Thyroid gland (tissue), 4 donors: Measurements from ENCODE around the gene CD300E. TPM values are rescaled to one million over a fixed set of nuclear protein-coding genes. Genes with fewer than 3 reads are reported as not detected.

Experiments used
- DNase-seq, 2 donors: peaks; one replicate each; pipeline ENCODE4 v3.0.0-alpha.2; 2019
- H3K27ac ChIP-seq, 3 donors: fragments of 200-600 bp; sonication (generic); 1 replicate in 2 of 3; 2 replicates in 1 of 3; pipeline ENCODE4 v1.5.1; 2016 to 2019; ENCODE audit warnings: mild to moderate bottlenecking in 1 of 3, moderate library complexity in 1 of 3
- H3K27me3 ChIP-seq: fragments of 200-600 bp; sonication (generic); one replicate; pipeline ENCODE4 v1.5.1; 2019
- H3K36me3 ChIP-seq, 2 donors: fragments of 200-600 bp; sonication (generic); one replicate each; pipeline ENCODE4 v1.5.1; 2016 to 2019
- H3K4me1 ChIP-seq, 2 donors: fragments of 200-600 bp; sonication (generic); one replicate each; pipeline ENCODE4 v1.5.1; 2017 to 2019
- H3K4me3 ChIP-seq, 3 donors: fragments of 200-600 bp; sonication (generic); replicated peaks in 1 of 3; 1 replicate in 2 of 3; 2 replicates in 1 of 3; pipeline ENCODE4 v1.5.1; 2016; ENCODE audit warnings: mild to moderate bottlenecking in 1 of 3
- H3K9me3 ChIP-seq: fragments of 200-600 bp; sonication (generic); one replicate; pipeline ENCODE4 v1.5.1; 2017
- CTCF ChIP-seq, 6 experiments: fragments of 200-600 bp in 3 of 6; fragments of 450-650 bp in 3 of 6; sonication (generic) in 3 of 6; IDR thresholded peaks; one replicate each; pipeline ENCODE4 v1.5.1; 2016 to 2019; ENCODE audit warnings: antibody characterized with exemption in 6 of 6, mild to moderate bottlenecking in 2 of 6, inconsistent platforms in 1 of 6, moderate library complexity in 1 of 6
- POLR2A ChIP-seq, 2 donors: fragments of 450-650 bp; IDR thresholded peaks; one replicate each; pipeline ENCODE4 v1.6.1; 2017; ENCODE audit warnings: antibody characterized with exemption in 2 of 2, mild to moderate bottlenecking in 2 of 2, moderate library complexity in 1 of 2
- WGBS, 2 donors: methylation state at CpG; one replicate each; pipeline ENCODE4 v1.1.5; 2017; 5-methylcytosine and 5-hydroxymethylcytosine counted together
- intact Hi-C: fragments of 100-400 bp; cut with DNase I; formaldehyde crosslinking; loops from one replicate; pipeline ENCODE4 v1.15.1; 2023
- total RNA-seq, 4 donors: library from RNA; depleted of rRNA; stranded (reverse); fragments of >200 nt; gene quantifications; one replicate each; pipeline ENCODE4 v1.2.3, GENCODE V29; 2016

The CD300E gene
- total RNA-seq, 4 donors from 2014 or later, result not detected

- no peaks in the 10 kb centered on the region for H3K27me3 ChIP-seq
- peak in 4 of 6 experiments; percentile 16 to 54 (median 34) for TF ChIP-seq CTCF (IDR thresholded peaks at IDR 0.05)
- no peak for TF ChIP-seq POLR2A (IDR thresholded peaks at IDR 0.05)
- no peaks in the 10 kb centered on the region for H3K9me3 ChIP-seq
- WGBS, 2 donors, result 54 to 60% methylated on average over 12 of the region's 12 CpGs
- peak in 1 of 2 donors; percentile 12 for DNase-seq
- H3K4me1 ChIP-seq, result peaks cover 0 to 31% of the 10 kb centered on the region in 2 donors
- H3K4me3 ChIP-seq, result no peak overlapping the region
- H3K27ac ChIP-seq, result no peak overlapping the region
- intact Hi-C loops, result no loop called here
- no peaks in the 10 kb centered on the region for H3K36me3 ChIP-seq
Observed at GRCh38 chr17:74601944-74602572, 21.5 kb downstream of the CD300E start.

- intact Hi-C loops, result no loop called here
- DNase-seq, result no peak
- no peaks in the 10 kb centered on the region for H3K9me3 ChIP-seq
- H3K27ac ChIP-seq, result no peak overlapping the region
- TF ChIP-seq CTCF (IDR thresholded peaks at IDR 0.05) (no peak), POLR2A (IDR thresholded peaks at IDR 0.05) (no peak)
- WGBS, 2 donors, result 61 to 62% methylated on average over 10 of the region's 10 CpGs
- peaks cover 0 to 17% of the 10 kb centered on the region in 2 donors for H3K4me1 ChIP-seq
- no peaks in the 10 kb centered on the region for H3K36me3 ChIP-seq
- H3K27me3 ChIP-seq, result no peaks in the 10 kb centered on the region
- no peak overlapping the region for H3K4me3 ChIP-seq
Observed at GRCh38 chr17:74599448-74599939, 24.0 kb downstream of the CD300E start.

DNA sequence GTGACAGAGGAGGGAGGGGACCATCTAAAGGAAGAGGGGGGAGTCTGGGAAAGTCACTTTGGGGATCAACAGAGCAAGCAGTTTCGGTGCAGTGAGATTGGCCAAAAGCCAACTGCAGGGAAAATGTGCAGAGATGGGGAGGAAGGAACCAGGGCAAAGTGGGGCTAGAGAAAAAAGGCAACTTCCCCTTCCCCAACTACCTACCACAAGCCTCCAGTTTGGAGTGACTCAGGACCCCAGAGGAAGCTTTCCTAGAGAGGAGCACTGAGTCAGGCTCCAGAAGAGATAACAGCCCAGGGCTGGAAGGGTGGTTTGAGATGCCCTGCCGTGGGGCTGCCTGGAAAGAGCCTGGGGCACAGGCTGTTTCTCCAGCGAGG, 24.5 kb downstream of the CD300E start:
- Histone ChIP-seq H3K27ac (no peak overlapping the region), H3K4me1 (peaks cover 0 to 12% of the 10 kb centered on the region in 2 donors), H3K4me3 (no peak overlapping the region), H3K9me3 (no peaks in the 10 kb centered on the region), H3K36me3 (no peaks in the 10 kb centered on the region), H3K27me3 (no peaks in the 10 kb centered on the region)
- WGBS, 2 donors, result 10 to 16% methylated on average over 2 to 3 of the region's 3 CpGs
- TF ChIP-seq POLR2A (IDR thresholded peaks at IDR 0.05) (no peak), CTCF (IDR thresholded peaks at IDR 0.05) (no peak)
- intact Hi-C loops, result no loop called here
- DNase-seq, result peak in 1 of 2 donors; percentile 14

DNA sequence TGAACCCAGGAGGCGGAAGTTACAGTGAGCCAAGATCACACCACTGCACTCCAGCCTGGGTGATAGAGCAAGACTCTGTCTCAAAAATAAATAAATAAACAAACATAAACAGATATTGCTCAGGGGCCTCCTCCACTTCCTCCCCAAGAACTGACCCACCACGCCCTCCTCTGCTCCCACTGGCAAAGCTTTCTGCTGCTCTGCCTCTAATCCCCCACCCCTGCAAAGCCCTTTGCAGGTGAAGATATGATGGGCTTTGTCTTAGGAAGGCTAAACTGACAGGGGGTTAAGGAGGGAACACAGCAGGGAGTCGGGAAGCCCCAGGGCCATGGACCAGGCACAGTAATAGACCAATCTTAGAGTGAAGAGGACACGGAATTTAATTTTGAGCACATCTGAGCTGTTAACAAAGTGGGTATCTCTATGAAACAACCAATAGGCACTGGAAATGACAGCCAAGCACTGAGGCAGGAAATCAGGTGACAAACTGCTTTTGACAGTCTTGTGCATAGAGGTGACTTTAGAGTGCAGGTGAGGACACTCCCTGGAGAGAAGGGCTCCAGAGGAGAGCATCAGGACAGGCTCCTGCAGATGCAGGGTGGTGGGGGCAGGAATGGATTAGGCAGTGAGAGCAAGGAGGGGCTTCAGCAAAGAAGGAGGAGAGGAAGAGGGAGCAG, 25.1 kb downstream of the CD300E start:
- WGBS, 2 donors, result 76 to 81% methylated on average over 4 of the region's 4 CpGs

More for the DNA sequence above, 25.1 kb downstream of the CD300E start:
- no peak overlapping the region for H3K27ac ChIP-seq
- H3K4me1 ChIP-seq, result peaks cover 0 to 8% of the 10 kb centered on the region in 2 donors
- no peak for DNase-seq
- intact Hi-C loops, result no loop called here
- TF ChIP-seq CTCF (IDR thresholded peaks at IDR 0.05) (no peak), POLR2A (IDR thresholded peaks at IDR 0.05) (no peak)
- no peaks in the 10 kb centered on the region for H3K36me3 ChIP-seq
- H3K4me3 ChIP-seq, result no peak overlapping the region
- H3K27me3 ChIP-seq, result no peaks in the 10 kb centered on the region
- no peaks in the 10 kb centered on the region for H3K9me3 ChIP-seq
